WERI-Rb-1 (cell line): ENCODE data around the gene TAF1D.

Source experiments
- DNase-seq: peaks from one replicate; pipeline ENCODE4 v3.0.0-alpha.2; 2020
- H3K27ac ChIP-seq: fragments of 250-450 bp; sonication (Bioruptor Pico); 2 replicates; pipeline ENCODE4 v1.5.1; 2020; ENCODE audit warnings: mild to moderate bottlenecking, moderate library complexity
- H3K27me3 ChIP-seq: fragments of 250-450 bp; sonication (Bioruptor Pico); 2 replicates; pipeline ENCODE4 v1.5.1; 2021; ENCODE audit warnings: mild to moderate bottlenecking, low read depth, moderate library complexity; ENCODE audit not compliant: insufficient read depth, severe bottlenecking
- H3K36me3 ChIP-seq: fragments of 250-450 bp; sonication (Bioruptor Pico); 2 replicates; pipeline ENCODE4 v1.5.1; 2020; ENCODE audit warnings: mild to moderate bottlenecking, moderate library complexity
- H3K4me3 ChIP-seq: 2 replicates; pipeline ENCODE4 v1.5.1; 2011; ENCODE audit warnings: low read depth, mild to moderate bottlenecking, control low read depth, low read length
- H3K9me3 ChIP-seq: fragments of 250-450 bp; sonication (Bioruptor Pico); 2 replicates; pipeline ENCODE4 v1.5.1; 2021; ENCODE audit warnings: mild to moderate bottlenecking, moderate library complexity; ENCODE audit not compliant: severe bottlenecking
- CTCF ChIP-seq: IDR thresholded peaks from 2 replicates; pipeline ENCODE4 v1.5.1; 2011; ENCODE audit warnings: low read depth, mild to moderate bottlenecking, control low read depth, inconsistent platforms, low read length

The TAF1D gene

GRCh38 chr11:93744669-93745004 lies 3.3 kb upstream of the TAF1D start:
- no peak for DNase-seq
- Histone ChIP-seq H3K27me3 (no peaks in the 10 kb centered on the region), H3K36me3 (peaks cover 12% of the 10 kb centered on the region), H3K4me3 (peak overlapping the region; percentile 24), H3K27ac (peak overlapping the region; percentile 83), H3K9me3 (no peaks in the 10 kb centered on the region)
- no peak for TF ChIP-seq CTCF

GRCh38 chr11:93743291-93743690 lies 2.0 kb upstream of the TAF1D start:
- H3K27ac ChIP-seq = no peak overlapping the region
- H3K9me3 ChIP-seq = no peaks in the 10 kb centered on the region
- DNase-seq = no peak
- H3K4me3 ChIP-seq = no peak overlapping the region
- H3K27me3 ChIP-seq = no peaks in the 10 kb centered on the region
- no peak for TF ChIP-seq CTCF
- peaks cover 25% of the 10 kb centered on the region for H3K36me3 ChIP-seq

- H3K9me3 ChIP-seq = no peaks in the 10 kb centered on the region
- DNase-seq = no peak
- H3K36me3 ChIP-seq = peaks cover 40% of the 10 kb centered on the region
- TF ChIP-seq CTCF = no peak
- H3K27ac ChIP-seq = peak overlapping the region; percentile 86
- H3K27me3 ChIP-seq = no peaks in the 10 kb centered on the region
- H3K4me3 ChIP-seq = peak overlapping the region; percentile 100
Observed at GRCh38 chr11:93741882-93742226, 559 bp upstream of the TAF1D start.

- Histone ChIP-seq H3K27me3 (no peaks in the 10 kb centered on the region), H3K9me3 (no peaks in the 10 kb centered on the region), H3K36me3 (peaks cover 51% of the 10 kb centered on the region), H3K4me3 (peak overlapping the region; percentile 100), H3K27ac (peak overlapping the region; percentile 86)
- TF ChIP-seq CTCF = no peak
- DNase-seq = peak; percentile 55
Observed at GRCh38 chr11:93740730-93741093, 583 bp downstream of the TAF1D start.

GRCh38 chr11:93740031-93740729 lies 1.1 kb downstream of the TAF1D start:
- H3K27ac ChIP-seq = peak overlapping the region; percentile 86
- TF ChIP-seq CTCF = no peak
- H3K9me3 ChIP-seq = no peaks in the 10 kb centered on the region
- H3K27me3 ChIP-seq = no peaks in the 10 kb centered on the region
- peaks cover 56% of the 10 kb centered on the region for H3K36me3 ChIP-seq
- peak; percentile 17 for DNase-seq
- H3K4me3 ChIP-seq = peak overlapping the region; percentile 100

- DNase-seq = no peak
- no peak for TF ChIP-seq CTCF
- Histone ChIP-seq H3K27me3 (no peaks in the 10 kb centered on the region), H3K27ac (no peak overlapping the region; the same call in 1 of the 2 replicates), H3K9me3 (no peaks in the 10 kb centered on the region), H3K4me3 (no peak overlapping the region), H3K36me3 (peaks cover 69% of the 10 kb centered on the region)
Observed at GRCh38 chr11:93738647-93739081, 2.6 kb downstream of the TAF1D start.
